Panc1 (cell line): ENCODE results near the gene GEN1. TPM values are rescaled to one million over a fixed set of nuclear protein-coding genes. Genes with fewer than 3 reads are reported as not detected.

Source experiments
- ATAC-seq: fragments of 200-7000 bp; cut with Tn5 transposase; 2 replicates; pipeline ENCODE4 v1.9.1; 2020; ENCODE audit warnings: mild to moderate bottlenecking, moderate library complexity
- Bru-seq: library from RNA; stranded (reverse); fragments of 400-500 nt; gene quantifications from one replicate; lab custom pipeline; 2021; lab: Mats Ljungman, UMichigan
- BruChase-seq, 2 experiments: library from RNA; stranded (reverse); fragments of 400-500 nt; gene quantifications; one replicate each; lab custom pipeline; 2021; lab: Mats Ljungman, UMichigan
- BruUV-seq: library from RNA; stranded (reverse); fragments of 400-500 nt; replicated peaks from 2 replicates; lab custom pipeline; 2021; lab: Mats Ljungman, UMichigan
- CTCF ChIA-PET: fragments of 300-600 bp; sonication (Branson Sonifier 250); formaldehyde crosslinking; loops from one replicate; lab custom pipeline; 2022; ENCODE audit warnings: antibody characterized with exemption; lab: Charles Lee
- POLR2A ChIA-PET: fragments of 300-600 bp; sonication (Branson Sonifier 250); formaldehyde crosslinking; loops from one replicate; lab custom pipeline; 2022; ENCODE audit warnings: antibody characterized with exemption; lab: Charles Lee
- DNase-seq: peaks from one replicate; pipeline ENCODE4 v3.0.0-alpha.2; 2010; ENCODE audit warnings: low read depth, low spot score
- H3K27ac ChIP-seq: 2 replicates; pipeline ENCODE4 v1.5.1; 2011; ENCODE audit warnings: mild to moderate bottlenecking, low read length, inconsistent platforms
- H3K27me3 ChIP-seq: fragments of 200-500 bp; sonication (Bioruptor generic); 2 replicates; pipeline ENCODE4 v1.6.0; 2014; ENCODE audit warnings: low read length, inconsistent platforms; ENCODE audit not compliant: control insufficient read depth, insufficient read depth
- H3K36me3 ChIP-seq: fragments of 200-500 bp; sonication (Bioruptor generic); 2 replicates; pipeline ENCODE4 v1.5.1; 2014; ENCODE audit warnings: inconsistent platforms, mild to moderate bottlenecking, low read length, moderate library complexity; ENCODE audit not compliant: control insufficient read depth, insufficient read depth
- H3K4me1 ChIP-seq: 2 replicates; pipeline ENCODE4 v1.5.1; 2011; ENCODE audit warnings: inconsistent platforms, mild to moderate bottlenecking, low read length, moderate library complexity; ENCODE audit not compliant: control insufficient read depth, insufficient read depth
- H3K4me3 ChIP-seq, 2 experiments: 2 replicates each; pipeline ENCODE4 v1.5.1; 2011 to 2012; ENCODE audit warnings: low read depth in 2 of 2, low read length in 2 of 2, mild to moderate bottlenecking in 2 of 2, inconsistent platforms in 1 of 2, moderate library complexity in 1 of 2
- H3K9me3 ChIP-seq: fragments of 200-500 bp; sonication (Bioruptor generic); 2 replicates; pipeline ENCODE4 v1.5.1; 2014; ENCODE audit warnings: low read depth, mild to moderate bottlenecking, inconsistent platforms, low read length, moderate library complexity; ENCODE audit not compliant: control insufficient read depth, insufficient read depth
- CTCF ChIP-seq: fragments of 450-650 bp; IDR thresholded peaks from 2 replicates; pipeline ENCODE4 v1.5.1; 2017; ENCODE audit warnings: mild to moderate bottlenecking
- POLR2AphosphoS5 ChIP-seq: IDR thresholded peaks from 2 replicates; pipeline ENCODE4 v1.6.1; 2012; ENCODE audit warnings: mild to moderate bottlenecking, low read depth, low read length, moderate library complexity
- REST ChIP-seq, 2 experiments: IDR thresholded peaks; 2 replicates each; pipeline ENCODE4 v1.6.1; 2011 to 2012; ENCODE audit warnings: low read depth in 2 of 2, control low read depth in 1 of 2, low read length in 1 of 2, mild to moderate bottlenecking in 1 of 2, moderate library complexity in 1 of 2; ENCODE audit not compliant: insufficient read depth in 1 of 2
- SIN3A ChIP-seq: IDR thresholded peaks from 2 replicates; pipeline ENCODE4 v1.6.1; 2012; ENCODE audit warnings: low read depth, mild to moderate bottlenecking, low read length, moderate library complexity, borderline replicate concordance; ENCODE audit not compliant: insufficient read depth
- TCF7L2 ChIP-seq: IDR thresholded peaks from 2 replicates; pipeline ENCODE4 v1.6.1; 2011; ENCODE audit warnings: mild to moderate bottlenecking, low read depth, low read length, inconsistent platforms
- in situ Hi-C: cut with HindIII; loops from 2 replicates; pipeline ENCODE4 v1.10.0; 2016; ENCODE audit warnings: low sequenced_read_pairs, low pct_unique_long_range_greater_than_20kb
- intact Hi-C: fragments of 100-400 bp; cut with micrococcal nuclease; formaldehyde crosslinking; loops from one replicate; pipeline ENCODE4 v1.10.0; 2022; ENCODE audit not compliant: unreplicated experiment
- long read RNA-seq: library from polyadenylated mRNA; unstranded; transcript quantifications from one replicate; pipeline ENCODE4 v2.0.0, GENCODE V29; 2021; ENCODE audit not compliant: unreplicated experiment
- polyA plus RNA-seq: library from polyadenylated mRNA; unstranded; fragments of >200 nt; gene quantifications from one replicate; pipeline ENCODE4 v1.2.1, GENCODE V29; 2012; ENCODE audit warnings: missing spikeins; ENCODE audit not compliant: insufficient read length
- total RNA-seq: library from RNA; stranded (reverse); gene quantifications from one replicate; pipeline ENCODE4 v1.2.1, GENCODE V29; 2021; ENCODE audit not compliant: unreplicated experiment

The GEN1 gene
- total RNA-seq (24.0 TPM), Bru-seq, nascent RNA (percentile 89 among the genes with signal in this experiment), BruChase-seq, experiment 1, labeled RNA remaining after a 2-hour chase (percentile 95 among the genes with signal in this experiment), BruChase-seq, experiment 2, labeled RNA remaining after a 6-hour chase (percentile 82 among the genes with signal in this experiment)
- polyA plus RNA-seq = 4.3 TPM
- long read RNA-seq, full-length matches to known transcripts = 26 of 47 reads
- long read RNA-seq, partial matches to known transcripts = 5 of 47 reads
- long read RNA-seq, other reads (novel, unspliced or antisense) = 16 of 47 reads

- BruUV-seq = no TSS peak
- peak within 1 kb of the TSS; percentile 91 for H3K27ac ChIP-seq
- intact Hi-C loops = no loop called here
- H3K27me3 ChIP-seq = no peaks in the 10 kb centered on the region
- H3K4me1 ChIP-seq = peaks cover 31% of the 10 kb centered on the region
- TF ChIP-seq SIN3A (peak; percentile 96), CTCF (no peak), REST (IDR thresholded peaks at IDR 0.05; ENCODE audit: insufficient read depth in 1 of 2, low read depth in 2 of 2, low read length in 1 of 2) (0 out of 4 replicates have a peak, but pooled peaks of 1 of the 2 experiments have one; percentile 21), POLR2AphosphoS5 (peak; percentile 72)
- peaks cover 9% of the 10 kb centered on the region for H3K36me3 ChIP-seq
- CTCF ChIA-PET = interaction anchor here (0.7 to 1.2 kb wide), 2 partner anchors 34 to 625 kb away, joined by 3 to 5 read pairs; no protein-coding TSS in a partner anchor
- in situ Hi-C loops = no loop called here
- peak; percentile 69 for DNase-seq
- H3K4me3 ChIP-seq = peak within 1 kb of the TSS; percentile 75 to 91
- peak; percentile 94 for ATAC-seq
- no peaks in the 10 kb centered on the region for H3K9me3 ChIP-seq
- POLR2A ChIA-PET = interaction anchor here (0.6 to 1.2 kb wide), 3 partner anchors 12 to 46 kb away, joined by 3 to 12 read pairs (median 4); no protein-coding TSS in a partner anchor
These were observed at the start of gene GEN1, which contains the start of gene SMC6 for GRCh38 chr2:17753803-17754663. GEN1 (plus strand) TSS chr2:17754138; CDS start chr2:17759944, 5,806 bp downstream. SMC6 (minus strand) TSS chr2:17753810; CDS start chr2:17745946, 7,864 bp downstream.

- H3K9me3 ChIP-seq = no peaks in the 10 kb centered on the region
- in situ Hi-C loops = no loop called here
- DNase-seq (no peak), ATAC-seq (no peak)
- intact Hi-C loops = no loop called here
- ChIA-PET CTCF (no interaction called here), POLR2A (no interaction called here)
- H3K4me3 ChIP-seq = no peak overlapping the region
- no peaks in the 10 kb centered on the region for H3K27me3 ChIP-seq
- BruUV-seq = no TSS peak
- no peak for TF ChIP-seq TCF7L2
- no peak overlapping the region for H3K27ac ChIP-seq
- H3K36me3 ChIP-seq = peaks cover 54% of the 10 kb centered on the region
- no peaks in the 10 kb centered on the region for H3K4me1 ChIP-seq
These were observed 47.1 kb upstream of the GEN1 start for GRCh38 chr2:17706845-17707244.
